ENCODE measurements around the gene RAB4A.

GRCh38 chr1:229340496-229340895 is 69.6 kb downstream of the RAB4A start:
- no peak for TF ChIP-seq TAF1 (IDR thresholded peaks at IDR 0.05; ENCODE audit: low read depth)
- TF ChIP-seq RAD21 (IDR thresholded peaks at IDR 0.05; ENCODE audit: low read depth) = no peak
- no peak for TF ChIP-seq NFIC (IDR thresholded peaks at IDR 0.05)
- no peak for TF ChIP-seq TCF12 (IDR thresholded peaks at IDR 0.05; ENCODE audit: low read depth)
- TF ChIP-seq CREB1 (IDR thresholded peaks at IDR 0.05; ENCODE audit: low read depth) = no peak
- no peak for TF ChIP-seq REST (IDR thresholded peaks at IDR 0.05; ENCODE audit: low read depth)
- no peak for TF ChIP-seq EGR1 (IDR thresholded peaks at IDR 0.05)
- TF ChIP-seq FOXM1 (IDR thresholded peaks at IDR 0.05; ENCODE audit: borderline replicate concordance, low read depth) = no peak
- no peak for TF ChIP-seq CEBPB (IDR thresholded peaks at IDR 0.05)
- no peak for TF ChIP-seq ZBTB7A (IDR thresholded peaks at IDR 0.05; ENCODE audit: low read depth)
- TF ChIP-seq MAX (IDR thresholded peaks at IDR 0.05) = no peak
- no peak for TF ChIP-seq YY1 (IDR thresholded peaks at IDR 0.05; ENCODE audit: low read depth)
